ENCODE data around the gene MISP.

Gene MISP

GRCh38 chr19:798415-799075, 47.6 kb downstream of the MISP start:
- DNase-seq, result no peak

- no peak for DNase-seq
These were observed 48.4 kb downstream of the MISP start for GRCh38 chr19:799076-799881.

- DNase-seq, result no peak
These were observed 49.6 kb downstream of the MISP start for GRCh38 chr19:800360-801029.

GRCh38 chr19:801030-801860, 50.3 kb downstream of the MISP start:
- DNase-seq, result no peak

GRCh38 chr19:801861-802497, 51.1 kb downstream of the MISP start:
- DNase-seq, result no peak

GRCh38 chr19:802498-803098, 51.7 kb downstream of the MISP start:
- DNase-seq, result no peak

- no peak for DNase-seq
These were observed 52.2 kb downstream of the MISP start for GRCh38 chr19:803099-803561.

GRCh38 chr19:803686-804418, 52.9 kb downstream of the MISP start:
- no peak for DNase-seq

GRCh38 chr19:804419-805165, 53.7 kb downstream of the MISP start:
- DNase-seq, result no peak

GRCh38 chr19:805166-805551, 54.2 kb downstream of the MISP start:
- no peak for DNase-seq

- DNase-seq, result no peak
These were observed 55.0 kb downstream of the MISP start for GRCh38 chr19:805600-806550.

GRCh38 chr19:806815-807421, 56.0 kb downstream of the MISP start:
- no peak for DNase-seq

- no peak for DNase-seq
These were observed 56.9 kb downstream of the MISP start for GRCh38 chr19:807627-808422.

- DNase-seq, result no peak
These were observed 57.5 kb downstream of the MISP start for GRCh38 chr19:808423-808775.

GRCh38 chr19:810077-810855, 59.4 kb downstream of the MISP start:
- no peak for DNase-seq

GRCh38 chr19:810883-811489, 60.1 kb downstream of the MISP start:
- no peak for DNase-seq

Measured in CD4-positive, alpha-beta T cell treated with Interleukin-10 for 1 hour (primary cell).